Measurements from ENCODE around the gene PTCD1. TPM values are rescaled to one million over a fixed set of nuclear protein-coding genes. Genes with fewer than 3 reads are reported as not detected.
"Not testable (repeated sequence)": the region's sequence is repeated elsewhere in the genome, so short reads cannot be mapped to it uniquely, and the experiment has no call there.

Gene PTCD1
- total RNA-seq, 1 experiment from 2014 or later = 15.0 TPM

- no peak for DNase-seq (ENCODE audit: low read depth)
Measured at GRCh38 chr7:99451936-99452335, 13.3 kb upstream of the PTCD1 start.

DNA sequence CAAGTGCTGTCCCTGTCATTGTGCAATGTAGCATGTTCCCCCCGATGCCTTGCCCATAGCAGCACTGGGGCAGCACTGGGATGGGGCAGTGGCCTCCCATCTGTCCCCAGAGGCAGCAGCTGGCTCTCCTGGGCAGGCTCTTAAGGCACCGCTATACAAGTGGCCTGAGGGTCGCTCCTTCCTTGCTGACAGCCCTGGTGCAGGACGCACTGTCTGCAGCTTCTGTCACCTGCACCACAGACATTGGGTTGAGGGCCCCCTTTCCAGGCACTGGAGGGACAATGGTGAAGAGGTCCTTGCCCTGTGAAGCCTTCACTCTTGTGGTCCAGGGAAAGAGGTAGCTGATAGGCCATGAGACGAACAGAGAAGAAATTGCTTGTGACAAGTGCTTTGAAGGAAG, 10.7 kb upstream of the PTCD1 start:
- no peak for DNase-seq (ENCODE audit: low read depth)

GRCh38 chr7:99448855-99449254, 10.3 kb upstream of the PTCD1 start:
- no peak for DNase-seq (ENCODE audit: low read depth)

- peak; percentile 23 for DNase-seq (ENCODE audit: low read depth)
Measured at GRCh38 chr7:99447943-99448342, 9.3 kb upstream of the PTCD1 start.

GRCh38 chr7:99446096-99446495, 7.5 kb upstream of the PTCD1 start:
- peak; percentile 41 for DNase-seq (ENCODE audit: low read depth)

DNA sequence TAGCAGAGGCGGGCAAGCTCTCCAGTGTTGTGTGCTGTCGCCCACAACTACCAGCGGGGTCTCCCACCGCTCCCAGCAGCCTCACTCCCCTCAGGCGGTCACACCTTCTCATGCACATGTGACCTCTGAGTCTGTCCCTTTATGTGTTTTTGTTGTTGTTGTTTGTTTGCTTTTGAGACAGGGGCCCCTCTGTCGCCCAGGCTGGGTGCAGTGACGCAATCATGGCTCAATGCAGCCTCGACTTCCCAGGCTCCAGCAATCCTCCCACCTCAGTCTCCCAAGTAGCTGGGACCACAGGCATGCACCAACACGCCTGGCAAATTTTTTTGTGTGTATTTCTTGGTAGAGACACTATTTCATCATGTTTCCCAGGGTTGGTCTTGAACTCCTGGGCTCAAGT, 1.6 kb upstream of the PTCD1 start:
- DNase-seq (ENCODE audit: low read depth) = peak; percentile 15

- no peak for DNase-seq (ENCODE audit: low read depth)
Measured at GRCh38 chr7:99437946-99438572, 539 bp downstream of the PTCD1 start.

DNA sequence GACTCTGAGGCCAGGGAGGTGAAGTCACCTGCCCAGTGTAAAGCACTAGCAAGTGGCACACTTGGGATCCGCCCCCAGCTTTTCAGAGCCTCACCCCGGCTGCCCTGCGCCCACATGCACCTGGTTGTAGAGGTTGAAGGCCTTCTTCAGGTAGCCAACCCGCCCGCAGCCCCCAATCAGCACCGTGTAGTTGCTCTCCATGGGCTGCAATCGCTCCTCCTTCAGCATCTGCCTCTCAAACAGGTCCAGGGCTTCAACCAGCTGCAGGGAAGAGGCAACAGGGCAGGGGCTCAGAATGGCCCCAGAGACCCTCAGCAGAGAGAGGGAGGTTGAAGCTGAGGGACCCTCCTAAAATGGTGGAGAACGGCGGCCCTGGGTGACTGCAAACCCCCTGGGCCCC, 5.4 kb downstream of the PTCD1 start:
- DNase-seq (ENCODE audit: low read depth) = no peak

DNA sequence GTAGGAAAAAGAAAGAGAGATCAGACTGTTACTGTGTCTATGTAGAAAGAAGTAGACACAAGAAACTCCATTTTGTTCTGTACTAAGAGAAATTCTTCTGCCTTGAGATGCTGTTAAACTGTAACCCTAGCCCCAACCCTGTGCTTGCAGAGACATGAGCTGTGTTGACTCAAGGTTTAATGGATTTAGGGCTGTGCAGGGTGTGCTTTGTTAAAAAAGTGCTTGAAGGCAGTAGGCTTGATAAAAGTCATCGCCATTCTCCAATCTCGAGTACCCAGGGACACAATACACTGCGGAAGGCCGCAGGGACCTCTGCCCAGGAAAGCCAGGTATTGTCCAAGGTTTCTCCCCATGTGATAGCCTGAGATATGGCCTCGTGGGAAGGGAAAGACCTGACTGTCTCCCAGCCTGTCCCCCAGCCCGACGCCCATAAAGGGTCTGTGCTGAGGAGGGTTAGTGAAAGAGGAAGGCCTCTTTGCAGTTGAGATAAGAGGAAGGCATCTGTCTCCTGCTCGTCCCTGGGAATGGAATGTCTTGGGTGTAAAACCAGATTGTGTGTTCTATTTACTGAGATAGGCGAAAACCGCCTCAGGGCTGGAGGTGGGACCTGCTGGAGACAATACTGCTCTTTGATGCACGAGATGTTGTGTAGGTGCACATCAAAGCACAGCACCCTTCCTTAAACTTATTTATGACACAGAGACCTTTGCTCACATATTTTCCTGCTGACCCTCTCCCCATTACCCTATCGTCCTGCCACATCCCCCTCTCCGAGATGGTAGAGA, 6.7 kb downstream of the PTCD1 start:
- not testable (repeated sequence) for DNase-seq (ENCODE audit: low read depth)

GRCh38 chr7:99429756-99430155, 8.8 kb downstream of the PTCD1 start:
- no peak for DNase-seq (ENCODE audit: low read depth)

DNA sequence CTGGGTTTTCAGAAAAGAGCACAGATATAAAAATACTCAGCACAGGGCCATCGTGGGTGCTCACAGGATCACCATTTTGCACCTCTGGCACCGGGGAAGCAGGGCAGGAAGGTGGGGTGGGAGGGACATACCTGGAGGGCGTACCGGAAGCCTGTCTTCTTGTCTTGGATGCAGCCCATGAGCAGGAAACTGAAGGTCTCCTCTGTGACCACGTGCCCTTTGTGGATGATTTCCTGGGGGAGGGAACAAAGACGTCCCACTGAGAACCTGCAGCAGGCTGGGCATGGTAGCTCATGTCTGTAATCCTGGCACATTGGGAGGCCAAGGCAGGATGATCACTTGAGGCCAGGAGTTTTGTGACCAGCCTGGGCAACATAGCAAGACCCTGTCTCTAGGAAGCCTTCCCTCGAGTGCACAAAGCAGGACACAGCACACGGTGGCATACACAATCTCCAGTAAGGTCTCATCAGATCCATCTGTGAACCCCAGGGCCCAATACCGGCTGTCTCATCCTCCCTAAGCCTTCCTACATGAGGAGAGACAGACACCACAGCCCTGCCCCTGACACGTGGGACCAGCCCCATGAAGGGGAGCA, 9.5 kb downstream of the PTCD1 start:
- no peak for DNase-seq (ENCODE audit: low read depth)

- DNase-seq (ENCODE audit: low read depth) = no peak
Measured at GRCh38 chr7:99424932-99425730, 13.5 kb downstream of the PTCD1 start.

DNA sequence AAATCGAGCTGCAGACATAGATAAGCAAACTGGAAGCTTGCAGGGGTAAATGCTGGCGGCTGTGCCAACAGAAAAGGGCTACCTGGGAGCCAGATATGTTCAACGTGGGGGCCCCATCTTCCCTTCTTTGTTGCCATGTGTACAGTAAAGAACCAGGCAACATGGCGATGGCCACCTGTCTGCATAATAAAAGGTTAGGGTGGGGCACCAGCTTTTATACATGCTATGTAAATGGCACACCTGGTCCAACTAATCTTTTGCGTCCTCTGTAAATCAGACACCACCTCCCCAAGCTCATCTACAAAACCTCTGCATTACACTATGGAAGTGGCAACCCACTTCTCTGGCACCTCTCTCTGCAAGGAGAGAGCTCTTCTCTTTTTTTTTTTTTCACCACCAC, 16.0 kb downstream of the PTCD1 start:
- DNase-seq (ENCODE audit: low read depth) = no peak

GRCh38 chr7:99422186-99422585, 16.4 kb downstream of the PTCD1 start:
- DNase-seq (ENCODE audit: low read depth) = no peak

GRCh38 chr7:99420986-99421385, 17.6 kb downstream of the PTCD1 start:
- no peak for DNase-seq (ENCODE audit: low read depth)

DNA sequence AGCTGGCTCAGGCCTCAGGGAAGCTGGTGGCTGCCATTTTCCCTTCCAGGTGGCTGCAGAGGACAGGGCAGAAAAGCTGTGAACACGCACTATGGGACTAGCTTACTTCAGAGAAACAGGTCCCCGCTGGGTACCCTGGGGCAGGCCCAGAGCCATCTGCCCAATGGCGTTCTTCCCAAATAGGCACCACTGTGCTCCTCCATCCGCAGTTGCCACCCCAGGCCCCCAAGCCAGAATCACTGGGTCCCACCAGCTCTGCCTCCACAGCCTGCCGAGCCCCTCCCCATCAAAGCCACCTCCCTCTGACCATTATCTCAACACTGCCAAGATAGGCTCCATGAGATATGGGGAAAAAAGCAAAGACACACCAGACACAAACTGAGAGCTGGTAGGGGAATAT, 18.4 kb downstream of the PTCD1 start:
- DNase-seq (ENCODE audit: low read depth) = no peak

GRCh38 chr7:99419323-99420021, 19.1 kb downstream of the PTCD1 start:
- DNase-seq (ENCODE audit: low read depth) = no peak

DNA sequence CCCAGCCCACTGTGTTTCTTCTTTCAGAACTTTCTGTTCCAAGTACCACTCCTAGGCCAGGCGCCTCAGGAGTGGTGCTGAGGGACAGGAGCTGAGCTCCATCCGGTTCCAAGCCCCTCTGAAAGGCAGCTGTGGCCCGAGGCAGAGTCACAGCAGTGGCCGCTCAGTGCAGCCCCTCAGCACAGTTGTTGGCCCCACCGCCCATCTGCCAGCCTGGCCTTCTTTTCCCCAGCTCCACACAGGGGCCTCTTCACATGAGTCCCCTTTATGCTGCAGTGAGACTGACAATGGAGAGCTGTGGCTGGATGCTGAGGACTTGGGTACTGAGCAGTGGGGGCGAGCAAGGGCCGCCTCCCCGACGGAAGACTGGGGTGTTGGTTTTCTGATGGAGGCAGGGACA, 20.3 kb downstream of the PTCD1 start:
- no peak for DNase-seq (ENCODE audit: low read depth)

- DNase-seq (ENCODE audit: low read depth) = peak; percentile 63
Measured at GRCh38 chr7:99415513-99416127, 23.0 kb downstream of the PTCD1 start.

DNA sequence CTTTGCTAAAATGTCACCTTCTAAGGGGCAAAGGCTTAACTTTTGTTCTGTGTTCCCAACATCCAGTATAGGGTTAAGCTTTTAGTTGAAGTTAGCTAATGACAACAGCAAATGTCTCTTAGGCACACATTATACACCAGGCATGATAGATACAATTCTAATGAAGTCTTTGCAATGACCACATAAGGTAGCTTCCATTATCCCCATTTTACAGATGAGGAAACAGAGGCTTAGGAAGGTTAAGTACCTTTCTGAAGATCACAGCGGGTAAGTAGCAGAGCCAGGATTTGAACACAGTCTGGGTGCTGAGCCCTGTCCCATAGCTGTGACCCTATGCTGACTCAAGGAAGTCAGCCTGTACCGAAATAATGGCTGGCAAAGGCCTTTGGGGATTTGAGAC, 28.0 kb downstream of the PTCD1 start:
- DNase-seq (ENCODE audit: low read depth) = no peak

- no peak for DNase-seq (ENCODE audit: low read depth)
Measured at GRCh38 chr7:99409806-99410205, 28.8 kb downstream of the PTCD1 start.

Measured in LHCN-M2 (cell line).